Panc1 (cell line): ENCODE data around the gene MVP. TPM values are rescaled to one million over a fixed set of nuclear protein-coding genes. Genes with fewer than 3 reads are reported as not detected.

Experiments used
- ATAC-seq: fragments of 200-7000 bp; cut with Tn5 transposase; 2 replicates; pipeline ENCODE4 v1.9.1; 2020; ENCODE audit warnings: mild to moderate bottlenecking, moderate library complexity
- BruUV-seq: library from RNA; stranded (reverse); fragments of 400-500 nt; replicated peaks from 2 replicates; lab custom pipeline; 2021; lab: Mats Ljungman, UMichigan
- CTCF ChIA-PET: fragments of 300-600 bp; sonication (Branson Sonifier 250); formaldehyde crosslinking; loops from one replicate; lab custom pipeline; 2022; ENCODE audit warnings: antibody characterized with exemption; lab: Charles Lee
- POLR2A ChIA-PET: fragments of 300-600 bp; sonication (Branson Sonifier 250); formaldehyde crosslinking; loops from one replicate; lab custom pipeline; 2022; ENCODE audit warnings: antibody characterized with exemption; lab: Charles Lee
- DNase-seq: peaks from one replicate; pipeline ENCODE4 v3.0.0-alpha.2; 2010; ENCODE audit warnings: low read depth, low spot score
- H3K27ac ChIP-seq: 2 replicates; pipeline ENCODE4 v1.5.1; 2011; ENCODE audit warnings: mild to moderate bottlenecking, low read length, inconsistent platforms
- H3K27me3 ChIP-seq: fragments of 200-500 bp; sonication (Bioruptor generic); 2 replicates; pipeline ENCODE4 v1.6.0; 2014; ENCODE audit warnings: low read length, inconsistent platforms; ENCODE audit not compliant: control insufficient read depth, insufficient read depth
- H3K36me3 ChIP-seq: fragments of 200-500 bp; sonication (Bioruptor generic); 2 replicates; pipeline ENCODE4 v1.5.1; 2014; ENCODE audit warnings: inconsistent platforms, mild to moderate bottlenecking, low read length, moderate library complexity; ENCODE audit not compliant: control insufficient read depth, insufficient read depth
- H3K4me1 ChIP-seq: 2 replicates; pipeline ENCODE4 v1.5.1; 2011; ENCODE audit warnings: inconsistent platforms, mild to moderate bottlenecking, low read length, moderate library complexity; ENCODE audit not compliant: control insufficient read depth, insufficient read depth
- H3K4me3 ChIP-seq, 2 experiments: 2 replicates each; pipeline ENCODE4 v1.5.1; 2011 to 2012; ENCODE audit warnings: low read depth in 2 of 2, low read length in 2 of 2, mild to moderate bottlenecking in 2 of 2, inconsistent platforms in 1 of 2, moderate library complexity in 1 of 2
- H3K9me3 ChIP-seq: fragments of 200-500 bp; sonication (Bioruptor generic); 2 replicates; pipeline ENCODE4 v1.5.1; 2014; ENCODE audit warnings: low read depth, mild to moderate bottlenecking, inconsistent platforms, low read length, moderate library complexity; ENCODE audit not compliant: control insufficient read depth, insufficient read depth
- CTCF ChIP-seq: fragments of 450-650 bp; IDR thresholded peaks from 2 replicates; pipeline ENCODE4 v1.5.1; 2017; ENCODE audit warnings: mild to moderate bottlenecking
- POLR2AphosphoS5 ChIP-seq: IDR thresholded peaks from 2 replicates; pipeline ENCODE4 v1.6.1; 2012; ENCODE audit warnings: mild to moderate bottlenecking, low read depth, low read length, moderate library complexity
- SIN3A ChIP-seq: IDR thresholded peaks from 2 replicates; pipeline ENCODE4 v1.6.1; 2012; ENCODE audit warnings: low read depth, mild to moderate bottlenecking, low read length, moderate library complexity, borderline replicate concordance; ENCODE audit not compliant: insufficient read depth
- TCF7L2 ChIP-seq: IDR thresholded peaks from 2 replicates; pipeline ENCODE4 v1.6.1; 2011; ENCODE audit warnings: mild to moderate bottlenecking, low read depth, low read length, inconsistent platforms
- in situ Hi-C: cut with HindIII; loops from 2 replicates; pipeline ENCODE4 v1.10.0; 2016; ENCODE audit warnings: low sequenced_read_pairs, low pct_unique_long_range_greater_than_20kb
- intact Hi-C: fragments of 100-400 bp; cut with micrococcal nuclease; formaldehyde crosslinking; loops from one replicate; pipeline ENCODE4 v1.10.0; 2022; ENCODE audit not compliant: unreplicated experiment
- total RNA-seq: library from RNA; stranded (reverse); gene quantifications from one replicate; pipeline ENCODE4 v1.2.1, GENCODE V29; 2021; ENCODE audit not compliant: unreplicated experiment
- TF ChIP-seq, protein P1 (sequence below), 2 experiments: IDR thresholded peaks; 2 replicates each; pipeline ENCODE4 v1.6.1; 2011 to 2012; ENCODE audit warnings: low read depth in 2 of 2, control low read depth in 1 of 2, low read length in 1 of 2, mild to moderate bottlenecking in 1 of 2, moderate library complexity in 1 of 2; ENCODE audit not compliant: insufficient read depth in 1 of 2

The MVP gene
- total RNA-seq, 1 experiment from 2014 or later = 107 TPM

- Histone ChIP-seq H3K4me1 (no peaks in the 10 kb centered on the region), H3K27ac (no peak overlapping the region), H3K4me3 (no peak overlapping the region), H3K27me3 (no peaks in the 10 kb centered on the region), H3K9me3 (no peaks in the 10 kb centered on the region), H3K36me3 (no peaks in the 10 kb centered on the region)
- no TSS peak for BruUV-seq
- no peak for TF ChIP-seq CTCF
- TF ChIP-seq TCF7L2 = no peak
- intact Hi-C loops = no loop called here
- ATAC-seq (no peak), DNase-seq (no peak)
- in situ Hi-C loops = no loop called here
- ChIA-PET CTCF (no interaction called here), POLR2A (interaction anchor here (0.6 kb wide), 1 partner anchor 54 kb away, joined by 11 read pairs; no protein-coding TSS in a partner anchor)
Measured at GRCh38 chr16:29857133-29857760, 37.0 kb downstream of the MVP start.

DNA sequence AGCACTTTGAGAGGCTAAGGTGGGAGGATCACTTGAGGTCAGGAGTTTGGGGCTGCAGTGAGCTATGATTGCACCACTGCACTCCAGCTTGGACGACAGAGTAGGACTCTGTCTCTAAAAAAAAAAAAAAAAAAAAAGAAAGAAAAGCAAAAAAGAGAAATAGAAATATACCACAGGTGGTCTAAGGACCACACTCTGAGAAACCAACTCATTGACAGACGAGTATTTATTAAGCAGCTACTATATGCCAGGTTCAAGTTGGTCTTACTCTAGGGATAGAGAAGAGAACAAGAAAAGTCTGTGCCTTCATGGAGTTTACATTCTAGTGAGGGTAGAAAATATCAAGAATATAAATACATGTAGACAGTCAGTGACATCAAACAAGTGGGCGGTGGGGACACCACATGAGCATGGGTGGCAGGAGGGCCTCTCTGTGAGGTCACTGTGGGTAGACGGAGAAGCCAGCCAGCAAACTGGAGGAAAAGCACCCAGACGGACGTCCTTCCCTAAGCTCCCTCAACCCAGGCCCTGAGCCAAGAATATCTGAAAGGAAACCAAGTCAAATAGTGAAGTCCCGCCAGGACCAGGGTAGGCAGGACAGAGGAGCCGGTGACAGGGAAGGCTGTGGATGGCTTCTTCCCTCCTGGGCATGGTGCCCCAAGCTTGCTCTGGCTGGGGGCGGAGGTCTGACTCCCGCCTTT lies 38.0 kb downstream of the MVP start:
- BruUV-seq = TSS peak; percentile 70
- DNase-seq (no peak), ATAC-seq (no peak)
- Histone ChIP-seq H3K27ac (no peak overlapping the region), H3K4me3 (no peak overlapping the region), H3K27me3 (no peaks in the 10 kb centered on the region), H3K36me3 (no peaks in the 10 kb centered on the region), H3K4me1 (no peaks in the 10 kb centered on the region), H3K9me3 (no peaks in the 10 kb centered on the region)
- in situ Hi-C loops (no loop called here), intact Hi-C loops (no loop called here)
- TF ChIP-seq POLR2AphosphoS5 (no peak), TCF7L2 (no peak), CTCF (no peak), SIN3A (no peak)
- TF ChIP-seq, protein P1, sequence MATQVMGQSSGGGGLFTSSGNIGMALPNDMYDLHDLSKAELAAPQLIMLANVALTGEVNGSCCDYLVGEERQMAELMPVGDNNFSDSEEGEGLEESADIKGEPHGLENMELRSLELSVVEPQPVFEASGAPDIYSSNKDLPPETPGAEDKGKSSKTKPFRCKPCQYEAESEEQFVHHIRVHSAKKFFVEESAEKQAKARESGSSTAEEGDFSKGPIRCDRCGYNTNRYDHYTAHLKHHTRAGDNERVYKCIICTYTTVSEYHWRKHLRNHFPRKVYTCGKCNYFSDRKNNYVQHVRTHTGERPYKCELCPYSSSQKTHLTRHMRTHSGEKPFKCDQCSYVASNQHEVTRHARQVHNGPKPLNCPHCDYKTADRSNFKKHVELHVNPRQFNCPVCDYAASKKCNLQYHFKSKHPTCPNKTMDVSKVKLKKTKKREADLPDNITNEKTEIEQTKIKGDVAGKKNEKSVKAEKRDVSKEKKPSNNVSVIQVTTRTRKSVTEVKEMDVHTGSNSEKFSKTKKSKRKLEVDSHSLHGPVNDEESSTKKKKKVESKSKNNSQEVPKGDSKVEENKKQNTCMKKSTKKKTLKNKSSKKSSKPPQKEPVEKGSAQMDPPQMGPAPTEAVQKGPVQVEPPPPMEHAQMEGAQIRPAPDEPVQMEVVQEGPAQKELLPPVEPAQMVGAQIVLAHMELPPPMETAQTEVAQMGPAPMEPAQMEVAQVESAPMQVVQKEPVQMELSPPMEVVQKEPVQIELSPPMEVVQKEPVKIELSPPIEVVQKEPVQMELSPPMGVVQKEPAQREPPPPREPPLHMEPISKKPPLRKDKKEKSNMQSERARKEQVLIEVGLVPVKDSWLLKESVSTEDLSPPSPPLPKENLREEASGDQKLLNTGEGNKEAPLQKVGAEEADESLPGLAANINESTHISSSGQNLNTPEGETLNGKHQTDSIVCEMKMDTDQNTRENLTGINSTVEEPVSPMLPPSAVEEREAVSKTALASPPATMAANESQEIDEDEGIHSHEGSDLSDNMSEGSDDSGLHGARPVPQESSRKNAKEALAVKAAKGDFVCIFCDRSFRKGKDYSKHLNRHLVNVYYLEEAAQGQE (IDR thresholded peaks at IDR 0.05; ENCODE audit: insufficient read depth in 1 of 2, low read depth in 2 of 2, low read length in 1 of 2) = no peak
- ChIA-PET POLR2A (interaction anchor here (0.6 kb wide), 1 partner anchor 53 kb away, joined by 11 read pairs; no protein-coding TSS in a partner anchor), CTCF (no interaction called here)
